H9 (cell line): Measurements from ENCODE around the gene SSBP1. TPM values are rescaled to one million over a fixed set of nuclear protein-coding genes. Genes with fewer than 3 reads are reported as not detected.

Experiments used
- DNase-seq: peaks from one replicate; pipeline ENCODE4 v3.0.0-alpha.2; 2017
- H2AFZ ChIP-seq: one replicate; pipeline ENCODE4 v1.6.1; 2013; ENCODE audit warnings: mild to moderate bottlenecking, low read length, control low read depth, moderate library complexity
- H2AK5ac ChIP-seq: 2 replicates; pipeline ENCODE4 v1.6.1; 2013; ENCODE audit warnings: low read length, control low read depth, mixed read lengths; ENCODE audit not compliant: insufficient read length
- H2BK120ac ChIP-seq: one replicate; pipeline ENCODE4 v1.6.1; 2013; ENCODE audit warnings: low read depth, mild to moderate bottlenecking, low read length, control low read depth, inconsistent platforms; ENCODE audit not compliant: poor library complexity, severe bottlenecking
- H2BK12ac ChIP-seq: 2 replicates; pipeline ENCODE4 v1.6.1; 2013; ENCODE audit warnings: low read length, control low read depth, mixed read lengths, low read depth; ENCODE audit not compliant: insufficient read length
- H2BK15ac ChIP-seq: 2 replicates; pipeline ENCODE4 v1.6.1; 2013; ENCODE audit warnings: low read depth, low read length, control low read depth
- H2BK20ac ChIP-seq: one replicate; pipeline ENCODE4 v1.6.1; 2013; ENCODE audit warnings: low read depth, mild to moderate bottlenecking, low read length, control low read depth, inconsistent platforms; ENCODE audit not compliant: poor library complexity, severe bottlenecking
- H2BK5ac ChIP-seq: 2 replicates; pipeline ENCODE4 v1.6.1; 2013; ENCODE audit warnings: low read length, control low read depth, mixed read lengths; ENCODE audit not compliant: insufficient read length
- H3K14ac ChIP-seq: 2 replicates; pipeline ENCODE4 v1.6.1; 2013; ENCODE audit warnings: low read length, control low read depth; ENCODE audit not compliant: insufficient read depth
- H3K18ac ChIP-seq: 2 replicates; pipeline ENCODE4 v1.6.1; 2013; ENCODE audit warnings: low read depth, mild to moderate bottlenecking, mixed read lengths, low read length, control low read depth; ENCODE audit not compliant: insufficient read length
- H3K23ac ChIP-seq: 2 replicates; pipeline ENCODE4 v1.6.1; 2013; ENCODE audit warnings: low read length, control low read depth, mixed read lengths, low read depth; ENCODE audit not compliant: insufficient read length
- H3K23me2 ChIP-seq: 2 replicates; pipeline ENCODE4 v1.6.1; 2013; ENCODE audit warnings: low read depth, mild to moderate bottlenecking, mixed read lengths, low read length, control low read depth; ENCODE audit not compliant: insufficient read length, poor library complexity, severe bottlenecking
- H3K27ac ChIP-seq: 2 replicates; pipeline ENCODE4 v1.5.1; 2013; ENCODE audit warnings: low read length, control low read depth, mixed read lengths, low read depth; ENCODE audit not compliant: insufficient read length
- H3K27me3 ChIP-seq: 2 replicates; pipeline ENCODE4 v1.6.1; 2013; ENCODE audit warnings: low read length, control low read depth, inconsistent platforms; ENCODE audit not compliant: insufficient read depth
- H3K4ac ChIP-seq: 2 replicates; pipeline ENCODE4 v1.6.1; 2013; ENCODE audit warnings: low read depth, mild to moderate bottlenecking, control low read depth, inconsistent platforms, low read length, moderate library complexity
- H3K4me1 ChIP-seq: 2 replicates; pipeline ENCODE4 v1.6.1; 2013; ENCODE audit warnings: low read length, control low read depth, inconsistent platforms; ENCODE audit not compliant: insufficient read depth
- H3K4me2 ChIP-seq: 2 replicates; pipeline ENCODE4 v1.6.1; 2013; ENCODE audit warnings: low read length, control low read depth, mixed read lengths; ENCODE audit not compliant: insufficient read length, insufficient read depth
- H3K56ac ChIP-seq: 2 replicates; pipeline ENCODE4 v1.6.1; 2013; ENCODE audit warnings: low read depth, mild to moderate bottlenecking, mixed read lengths, low read length, control low read depth; ENCODE audit not compliant: insufficient read length
- H3K79me1 ChIP-seq: 2 replicates; pipeline ENCODE4 v1.6.1; 2013; ENCODE audit warnings: low read depth, mild to moderate bottlenecking, moderate library complexity, low read length, control low read depth, inconsistent platforms; ENCODE audit not compliant: insufficient read depth, poor library complexity, severe bottlenecking
- H3K79me2 ChIP-seq: 2 replicates; pipeline ENCODE4 v1.6.1; 2013; ENCODE audit warnings: low read length, control low read depth, inconsistent platforms; ENCODE audit not compliant: insufficient read depth
- H3K9ac ChIP-seq: 2 replicates; pipeline ENCODE4 v1.6.1; 2013; ENCODE audit warnings: low read length, control low read depth, mixed read lengths; ENCODE audit not compliant: insufficient read length; ENCODE audit errors: extremely low read depth
- H3K9me3 ChIP-seq: one replicate; pipeline ENCODE4 v1.6.1; 2013; ENCODE audit warnings: low read depth, low read length, inconsistent platforms; ENCODE audit not compliant: control insufficient read depth
- H3T11ph ChIP-seq: one replicate; pipeline ENCODE4 v1.6.1; 2013; ENCODE audit warnings: mild to moderate bottlenecking, low read length, control low read depth, inconsistent platforms
- H4K20me1 ChIP-seq: one replicate; pipeline ENCODE4 v1.6.1; 2013; ENCODE audit not compliant: control insufficient read depth, insufficient read length, insufficient read depth
- H4K5ac ChIP-seq: 2 replicates; pipeline ENCODE4 v1.6.1; 2013; ENCODE audit warnings: low read depth, mild to moderate bottlenecking, mixed read lengths, low read length, control low read depth; ENCODE audit not compliant: insufficient read length
- H4K8ac ChIP-seq: replicated peaks from 2 replicates; pipeline ENCODE4 v1.6.1; 2013; ENCODE audit warnings: low read length, control low read depth, mixed read lengths, low read depth; ENCODE audit not compliant: insufficient read length
- H4K91ac ChIP-seq: 2 replicates; pipeline ENCODE4 v1.6.1; 2013; ENCODE audit warnings: low read depth, mild to moderate bottlenecking, moderate library complexity, mixed read lengths, low read length, control low read depth; ENCODE audit not compliant: insufficient read length
- H3K27ac Mint-ChIP-seq, 3 experiments: 2 replicates in 2 of 3; 3 replicates in 1 of 3; pipeline ENCODE4 v1.8.0; 2020 to 2021; ENCODE audit warnings: mixed read lengths in 3 of 3, mild to moderate bottlenecking in 1 of 3, moderate library complexity in 1 of 3
- H3K27me3 Mint-ChIP-seq: 2 replicates; pipeline ENCODE4 v1.8.0; 2021; ENCODE audit warnings: low read depth, mild to moderate bottlenecking, moderate library complexity, mixed read lengths
- H3K36me3 Mint-ChIP-seq, 3 experiments: 2 replicates in 2 of 3; 3 replicates in 1 of 3; pipeline ENCODE4 v1.8.0; 2020 to 2021; ENCODE audit warnings: low read depth in 3 of 3, mixed read lengths in 3 of 3; ENCODE audit not compliant: insufficient read depth in 1 of 3
- H3K4me1 Mint-ChIP-seq, 2 experiments: 2 replicates each; pipeline ENCODE4 v1.8.0; 2020; ENCODE audit warnings: mixed read lengths in 2 of 2
- H3K4me3 Mint-ChIP-seq, 2 experiments: 2 replicates in 1 of 2; 3 replicates in 1 of 2; pipeline ENCODE4 v1.8.0; 2020 to 2021; ENCODE audit warnings: mild to moderate bottlenecking in 2 of 2, mixed read lengths in 2 of 2, moderate library complexity in 1 of 2
- H3K9me3 Mint-ChIP-seq, 2 experiments: 2 replicates in 1 of 2; 3 replicates in 1 of 2; pipeline ENCODE4 v1.8.0; 2020; ENCODE audit warnings: mild to moderate bottlenecking in 2 of 2, mixed read lengths in 2 of 2, moderate library complexity in 1 of 2
- WGBS: extraction: QIAGEN DNeasy Blood & Tissue Kit; methylation state at CpG from one replicate; pipeline ENCODE4 v1.1.7; 2013; ENCODE audit warnings: missing lambda C conversion rate, low lambda C conversion rate, mixed read lengths; ENCODE audit not compliant: insufficient read length; ENCODE audit errors: extremely low coverage; 5-methylcytosine and 5-hydroxymethylcytosine counted together
- total RNA-seq: library from RNA; stranded (reverse); gene quantifications from 2 replicates; pipeline ENCODE4 v1.2.1, GENCODE V29; 2021
- TF ChIP-seq, protein P1 (sequence below): fragments of 200-600 bp; sonication (generic); conservative IDR thresholded peaks from 3 replicates; pipeline ENCODE4 v1.8.0; 2021; ENCODE audit warnings: antibody characterized with exemption, mild to moderate bottlenecking

Gene SSBP1
- total RNA-seq, 1 experiment from 2014 or later = 266 TPM

DNA sequence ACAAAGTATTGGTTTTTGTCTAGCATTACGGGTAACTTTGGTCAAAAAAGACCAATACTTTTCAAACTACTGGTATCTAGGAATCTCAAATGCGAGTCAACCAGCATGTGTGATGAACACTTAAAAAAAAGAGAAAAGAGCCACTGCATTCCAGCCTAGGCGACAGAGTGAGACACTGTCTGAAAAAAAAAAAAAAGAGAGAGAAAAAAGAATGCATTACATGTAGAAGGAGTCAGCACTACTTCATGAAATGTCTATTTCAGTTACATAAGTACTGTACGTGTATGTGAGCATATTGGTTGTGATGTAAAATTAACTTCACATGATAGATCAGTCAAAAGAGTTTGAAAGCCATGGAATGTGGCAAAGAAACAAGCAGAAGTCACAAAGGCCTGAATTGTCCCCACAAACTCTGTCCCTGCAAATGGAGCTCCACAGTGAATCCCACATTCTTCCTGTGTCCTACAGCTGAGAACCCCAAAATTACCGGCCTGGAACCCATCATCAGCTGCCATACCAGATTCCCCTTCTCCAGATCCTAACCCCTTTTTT, 37.8 kb upstream of the SSBP1 start:
- H3K4me2 ChIP-seq = peak overlapping the region; percentile 89
- no peak overlapping the region for H4K8ac ChIP-seq
- H3K79me2 ChIP-seq = no peaks in the 10 kb centered on the region
- Mint-ChIP-seq H3K36me3 (0 out of 7 replicates have a peak, but pooled peaks cover 0 to 3% (median 0%) of the 10 kb centered on the region in 3 experiments), H3K27me3 (peaks cover 23% of the 10 kb centered on the region), H3K27ac (0 out of 7 replicates have a peak overlapping the region, but pooled peaks of 1 of the 3 experiments have one; percentile 59), H3K4me1 (peaks cover 67% of the 10 kb centered on the region in 2 experiments), H3K9me3 (no peaks in the 10 kb centered on the region), H3K4me3 (peak overlapping the region; percentile 79 to 87)
- H3K27me3 ChIP-seq = peaks cover 2% of the 10 kb centered on the region; the same call in 1 of the 2 replicates
- no peak overlapping the region for H3K23ac ChIP-seq
- H3K18ac ChIP-seq = no peak overlapping the region
- no peak overlapping the region for H2AFZ ChIP-seq
- no peak for DNase-seq
- no peak overlapping the region for H3T11ph ChIP-seq
- H4K91ac ChIP-seq = no peak overlapping the region
- no peaks in the 10 kb centered on the region for H4K20me1 ChIP-seq
- no peaks in the 10 kb centered on the region for H3K9me3 ChIP-seq
- H3K56ac ChIP-seq = no peak overlapping the region
- H3K4ac ChIP-seq = no peak overlapping the region
- H3K79me1 ChIP-seq = no peaks in the 10 kb centered on the region
- H4K5ac ChIP-seq = no peak overlapping the region
- H2BK15ac ChIP-seq = no peak overlapping the region
- 0 out of 2 replicates have a peak overlapping the region, but pooled peaks have one; percentile 1 for H3K14ac ChIP-seq
- H2BK20ac ChIP-seq = no peak overlapping the region
- WGBS = no CpG with 5 or more reads among the region's 5 CpGs
- TF ChIP-seq, protein P1, sequence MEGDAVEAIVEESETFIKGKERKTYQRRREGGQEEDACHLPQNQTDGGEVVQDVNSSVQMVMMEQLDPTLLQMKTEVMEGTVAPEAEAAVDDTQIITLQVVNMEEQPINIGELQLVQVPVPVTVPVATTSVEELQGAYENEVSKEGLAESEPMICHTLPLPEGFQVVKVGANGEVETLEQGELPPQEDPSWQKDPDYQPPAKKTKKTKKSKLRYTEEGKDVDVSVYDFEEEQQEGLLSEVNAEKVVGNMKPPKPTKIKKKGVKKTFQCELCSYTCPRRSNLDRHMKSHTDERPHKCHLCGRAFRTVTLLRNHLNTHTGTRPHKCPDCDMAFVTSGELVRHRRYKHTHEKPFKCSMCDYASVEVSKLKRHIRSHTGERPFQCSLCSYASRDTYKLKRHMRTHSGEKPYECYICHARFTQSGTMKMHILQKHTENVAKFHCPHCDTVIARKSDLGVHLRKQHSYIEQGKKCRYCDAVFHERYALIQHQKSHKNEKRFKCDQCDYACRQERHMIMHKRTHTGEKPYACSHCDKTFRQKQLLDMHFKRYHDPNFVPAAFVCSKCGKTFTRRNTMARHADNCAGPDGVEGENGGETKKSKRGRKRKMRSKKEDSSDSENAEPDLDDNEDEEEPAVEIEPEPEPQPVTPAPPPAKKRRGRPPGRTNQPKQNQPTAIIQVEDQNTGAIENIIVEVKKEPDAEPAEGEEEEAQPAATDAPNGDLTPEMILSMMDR = no peak
- H3K9ac ChIP-seq = no peak overlapping the region
- H2BK5ac ChIP-seq = no peak overlapping the region
- H3K4me1 ChIP-seq = peaks cover 4% of the 10 kb centered on the region
- H2BK12ac ChIP-seq = no peak overlapping the region
- H2BK120ac ChIP-seq = no peak overlapping the region
- no peak overlapping the region for H2AK5ac ChIP-seq
- peaks cover 5% of the 10 kb centered on the region for H3K23me2 ChIP-seq
- no peak overlapping the region for H3K27ac ChIP-seq
